Vagina (tissue), 2 donors: Measurements from ENCODE around the gene MALRD1. TPM values are rescaled to one million over a fixed set of nuclear protein-coding genes. Genes with fewer than 3 reads are reported as not detected.

ENCODE experiments used
- DNase-seq, 2 donors: peaks; one replicate each; pipeline ENCODE4 v3.0.0-alpha.2; 2017; ENCODE audit errors: extremely low spot score in 2 of 2
- H3K27ac ChIP-seq: fragments of 200-600 bp; sonication (generic); one replicate; pipeline ENCODE4 v1.5.1; 2019
- H3K27me3 ChIP-seq: fragments of 200-600 bp; sonication (generic); one replicate; pipeline ENCODE4 v1.5.1; 2019
- H3K36me3 ChIP-seq, 2 donors: fragments of 200-600 bp; sonication (generic); one replicate each; pipeline ENCODE4 v1.5.1; 2017 to 2019
- H3K4me1 ChIP-seq: fragments of 200-600 bp; sonication (generic); one replicate; pipeline ENCODE4 v1.5.1; 2019
- H3K4me3 ChIP-seq, 2 donors: fragments of 200-600 bp; sonication (generic); 1 replicate in 1 of 2; 2 replicates in 1 of 2; pipeline ENCODE4 v1.5.1; 2016 to 2019
- H3K9me3 ChIP-seq: fragments of 200-600 bp; sonication (generic); one replicate; pipeline ENCODE4 v1.5.1; 2019
- CTCF ChIP-seq, 3 experiments: fragments of 450-650 bp in 2 of 3; fragments of 200-600 bp in 1 of 3; sonication (generic) in 1 of 3; IDR thresholded peaks; one replicate each; pipeline ENCODE4 v1.5.1; 2017 to 2019; ENCODE audit warnings: antibody characterized with exemption in 3 of 3, mild to moderate bottlenecking in 2 of 3, moderate library complexity in 2 of 3
- POLR2A ChIP-seq, 2 donors: fragments of 450-650 bp; IDR thresholded peaks; one replicate each; pipeline ENCODE4 v1.6.1; 2017; ENCODE audit warnings: antibody characterized with exemption in 2 of 2, mild to moderate bottlenecking in 2 of 2, moderate library complexity in 2 of 2
- POLR2AphosphoS5 ChIP-seq, 2 donors: sonication (generic); formaldehyde crosslinking; IDR thresholded peaks; one replicate each; pipeline ENCODE4 v1.9.0; 2017; ENCODE audit warnings: antibody characterized with exemption in 2 of 2, mild to moderate bottlenecking in 2 of 2, low read depth in 1 of 2; ENCODE audit not compliant: insufficient read depth in 1 of 2
- intact Hi-C: fragments of 100-400 bp; cut with DNase I; formaldehyde crosslinking; loops from one replicate; pipeline ENCODE4 v1.15.1; 2023
- total RNA-seq: library from RNA; depleted of rRNA; stranded (reverse); fragments of >200 nt; gene quantifications from one replicate; pipeline ENCODE4 v1.2.3, GENCODE V29; 2016

MALRD1 gene
- total RNA-seq, 1 donor from 2014 or later: 2.0 TPM

GRCh38 chr10:19576576-19576975 lies 528.0 kb downstream of the MALRD1 start:
- no peak for DNase-seq
- H3K27me3 ChIP-seq: no peaks in the 10 kb centered on the region
- H3K4me1 ChIP-seq: no peaks in the 10 kb centered on the region
- intact Hi-C loops: no loop called here
- H3K4me3 ChIP-seq: no peak overlapping the region
- no peak overlapping the region for H3K27ac ChIP-seq
- no peaks in the 10 kb centered on the region for H3K36me3 ChIP-seq
- H3K9me3 ChIP-seq: no peaks in the 10 kb centered on the region
- TF ChIP-seq CTCF (IDR thresholded peaks at IDR 0.05) (no peak), POLR2A (IDR thresholded peaks at IDR 0.05) (no peak), POLR2AphosphoS5 (IDR thresholded peaks at IDR 0.05; ENCODE audit: insufficient read depth in 1 of 2, low read depth in 1 of 2) (no peak)

GRCh38 chr10:19577381-19577780 lies 528.8 kb downstream of the MALRD1 start:
- no peaks in the 10 kb centered on the region for H3K36me3 ChIP-seq
- no peaks in the 10 kb centered on the region for H3K27me3 ChIP-seq
- TF ChIP-seq CTCF (IDR thresholded peaks at IDR 0.05) (no peak), POLR2A (IDR thresholded peaks at IDR 0.05) (no peak), POLR2AphosphoS5 (IDR thresholded peaks at IDR 0.05; ENCODE audit: insufficient read depth in 1 of 2, low read depth in 1 of 2) (no peak)
- no peak overlapping the region for H3K4me3 ChIP-seq
- intact Hi-C loops: no loop called here
- H3K4me1 ChIP-seq: no peaks in the 10 kb centered on the region
- H3K9me3 ChIP-seq: no peaks in the 10 kb centered on the region
- DNase-seq: no peak
- H3K27ac ChIP-seq: peak overlapping the region; percentile 24

GRCh38 chr10:19577807-19578206 lies 529.2 kb downstream of the MALRD1 start:
- no peaks in the 10 kb centered on the region for H3K36me3 ChIP-seq
- intact Hi-C loops: no loop called here
- H3K9me3 ChIP-seq: no peaks in the 10 kb centered on the region
- H3K27me3 ChIP-seq: no peaks in the 10 kb centered on the region
- no peak for TF ChIP-seq POLR2A (IDR thresholded peaks at IDR 0.05)
- no peak for TF ChIP-seq CTCF (IDR thresholded peaks at IDR 0.05)
- TF ChIP-seq POLR2AphosphoS5 (IDR thresholded peaks at IDR 0.05; ENCODE audit: insufficient read depth in 1 of 2, low read depth in 1 of 2): no peak
- peak overlapping the region; percentile 49 for H3K27ac ChIP-seq
- no peaks in the 10 kb centered on the region for H3K4me1 ChIP-seq
- no peak overlapping the region for H3K4me3 ChIP-seq
- DNase-seq: no peak

- Histone ChIP-seq H3K4me1 (no peaks in the 10 kb centered on the region), H3K27me3 (no peaks in the 10 kb centered on the region), H3K36me3 (no peaks in the 10 kb centered on the region), H3K9me3 (no peaks in the 10 kb centered on the region), H3K27ac (peak overlapping the region; percentile 49), H3K4me3 (no peak overlapping the region)
- intact Hi-C loops: no loop called here
- no peak for DNase-seq
- TF ChIP-seq CTCF (IDR thresholded peaks at IDR 0.05) (no peak), POLR2A (IDR thresholded peaks at IDR 0.05) (no peak), POLR2AphosphoS5 (IDR thresholded peaks at IDR 0.05; ENCODE audit: insufficient read depth in 1 of 2, low read depth in 1 of 2) (no peak)
Measured at GRCh38 chr10:19578571-19578970, 530.0 kb downstream of the MALRD1 start.

GRCh38 chr10:19579761-19580545 lies 531.4 kb downstream of the MALRD1 start:
- H3K4me1 ChIP-seq: no peaks in the 10 kb centered on the region
- no peak for DNase-seq
- H3K9me3 ChIP-seq: no peaks in the 10 kb centered on the region
- H3K27me3 ChIP-seq: no peaks in the 10 kb centered on the region
- H3K27ac ChIP-seq: no peak overlapping the region
- intact Hi-C loops: no loop called here
- H3K36me3 ChIP-seq: no peaks in the 10 kb centered on the region
- TF ChIP-seq POLR2AphosphoS5 (IDR thresholded peaks at IDR 0.05; ENCODE audit: insufficient read depth in 1 of 2, low read depth in 1 of 2) (no peak), POLR2A (IDR thresholded peaks at IDR 0.05) (no peak), CTCF (IDR thresholded peaks at IDR 0.05) (no peak)
- no peak overlapping the region for H3K4me3 ChIP-seq
